HCT116 (cell line): Measurements from ENCODE around the gene RIPOR3.

Experiments used
- CTCF ChIP-seq, 3 experiments: fragments of 200-600 bp in 1 of 3; sonication (generic) in 1 of 3; IDR thresholded peaks in 2 of 3; conservative IDR thresholded peaks in 1 of 3; 2 replicates each; pipeline ENCODE4 v1.5.1; 2012 to 2017; ENCODE audit warnings: low read depth in 2 of 3, low read length in 2 of 3, antibody characterized with exemption in 1 of 3, borderline replicate concordance in 1 of 3, control low read depth in 1 of 3, mild to moderate bottlenecking in 1 of 3, mixed read lengths in 1 of 3, mixed run types in 1 of 3, moderate library complexity in 1 of 3; ENCODE audit not compliant: insufficient read depth in 1 of 3
- EZH2 ChIP-seq: fragments of 200-600 bp; sonication (generic); IDR thresholded peaks from 2 replicates; pipeline ENCODE4 v1.6.1; 2017; ENCODE audit warnings: antibody characterized with exemption, mixed run types
- FOSL1 ChIP-seq: IDR thresholded peaks from 2 replicates; pipeline ENCODE4 v1.6.1; 2012; ENCODE audit warnings: low read depth
- JUND ChIP-seq: IDR thresholded peaks from 2 replicates; pipeline ENCODE4 v1.6.1; 2012
- MAX ChIP-seq: IDR thresholded peaks from 2 replicates; pipeline ENCODE4 v1.6.1; 2012
- POLR2A ChIP-seq: IDR thresholded peaks from 2 replicates; pipeline ENCODE4 v1.7.0; 2011; ENCODE audit warnings: borderline replicate concordance; ENCODE audit not compliant: insufficient read depth, insufficient read length; ENCODE audit errors: extremely low read depth
- POLR2AphosphoS5 ChIP-seq: IDR thresholded peaks from 2 replicates; pipeline ENCODE4 v1.6.1; 2011; ENCODE audit warnings: mild to moderate bottlenecking, low read depth, low read length, moderate library complexity
- RAD21 ChIP-seq: IDR thresholded peaks from 2 replicates; pipeline ENCODE4 v1.6.1; 2012; ENCODE audit warnings: low read depth, mild to moderate bottlenecking
- REST ChIP-seq: IDR thresholded peaks from 2 replicates; pipeline ENCODE4 v1.6.1; 2012; ENCODE audit warnings: low read depth
- SIN3A ChIP-seq: IDR thresholded peaks from 2 replicates; pipeline ENCODE4 v1.6.1; 2012; ENCODE audit warnings: low read depth

- TF ChIP-seq RAD21 (no peak), CTCF (IDR thresholded peaks at IDR 0.05 in 2 of 3, conservative IDR thresholded peaks at IDR 0.05 in 1 of 3; ENCODE audit: borderline replicate concordance in 1 of 3, insufficient read depth in 1 of 3, low read depth in 2 of 3, low read length in 2 of 3) (no peak), POLR2A (no peak), MAX (no peak), SIN3A (no peak), POLR2AphosphoS5 (no peak), JUND (no peak), EZH2 (no peak), FOSL1 (no peak; the same call in 1 of the 2 replicates), REST (no peak)
Measured at GRCh38 chr20:50551288-50551687, 140.1 kb downstream of the RIPOR3 start.
